Measurements from ENCODE around the gene CDKN2B.
A peak's percentile ranks its signal among the peaks of the same experiment; 100 is the strongest.

CDKN2B gene

DNA sequence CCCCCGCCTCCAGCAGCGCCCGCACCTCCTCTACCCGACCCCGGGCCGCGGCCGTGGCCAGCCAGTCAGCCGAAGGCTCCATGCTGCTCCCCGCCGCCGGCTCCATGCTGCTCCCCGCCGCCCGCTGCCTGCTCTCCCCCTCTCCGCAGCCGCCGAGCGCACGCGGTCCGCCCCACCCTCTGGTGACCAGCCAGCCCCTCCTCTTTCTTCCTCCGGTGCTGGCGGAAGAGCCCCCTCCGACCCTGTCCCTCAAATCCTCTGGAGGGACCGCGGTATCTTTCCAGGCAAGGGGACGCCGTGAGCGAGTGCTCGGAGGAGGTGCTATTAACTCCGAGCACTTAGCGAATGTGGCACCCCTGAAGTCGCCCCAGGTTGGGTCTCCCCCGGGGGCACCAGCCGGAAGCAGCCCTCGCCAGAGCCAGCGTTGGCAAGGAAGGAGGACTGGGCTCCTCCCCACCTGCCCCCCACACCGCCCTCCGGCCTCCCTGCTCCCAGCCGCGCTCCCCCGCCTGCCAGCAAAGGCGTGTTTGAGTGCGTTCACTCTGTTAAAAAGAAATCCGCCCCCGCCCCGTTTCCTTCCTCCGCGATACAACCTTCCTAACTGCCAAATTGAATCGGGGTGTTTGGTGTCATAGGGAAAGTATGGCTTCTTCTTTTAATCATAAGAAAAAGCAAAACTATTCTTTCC lies 34.2 kb downstream of the CDKN2B start:
- peak; percentile 76 for TF ChIP-seq TAF1 (IDR thresholded peaks at IDR 0.05; ENCODE audit: low read depth)
- TF ChIP-seq, protein P1, sequence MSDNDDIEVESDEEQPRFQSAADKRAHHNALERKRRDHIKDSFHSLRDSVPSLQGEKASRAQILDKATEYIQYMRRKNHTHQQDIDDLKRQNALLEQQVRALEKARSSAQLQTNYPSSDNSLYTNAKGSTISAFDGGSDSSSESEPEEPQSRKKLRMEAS (IDR thresholded peaks at IDR 0.05), result peak; percentile 93
- TF ChIP-seq EGR1 (IDR thresholded peaks at IDR 0.05), result peak; percentile 79
- peak; percentile 69; the same call in 1 of the 2 replicates for TF ChIP-seq YY1 (IDR thresholded peaks at IDR 0.05; ENCODE audit: low read depth)
- TF ChIP-seq, protein P2, sequence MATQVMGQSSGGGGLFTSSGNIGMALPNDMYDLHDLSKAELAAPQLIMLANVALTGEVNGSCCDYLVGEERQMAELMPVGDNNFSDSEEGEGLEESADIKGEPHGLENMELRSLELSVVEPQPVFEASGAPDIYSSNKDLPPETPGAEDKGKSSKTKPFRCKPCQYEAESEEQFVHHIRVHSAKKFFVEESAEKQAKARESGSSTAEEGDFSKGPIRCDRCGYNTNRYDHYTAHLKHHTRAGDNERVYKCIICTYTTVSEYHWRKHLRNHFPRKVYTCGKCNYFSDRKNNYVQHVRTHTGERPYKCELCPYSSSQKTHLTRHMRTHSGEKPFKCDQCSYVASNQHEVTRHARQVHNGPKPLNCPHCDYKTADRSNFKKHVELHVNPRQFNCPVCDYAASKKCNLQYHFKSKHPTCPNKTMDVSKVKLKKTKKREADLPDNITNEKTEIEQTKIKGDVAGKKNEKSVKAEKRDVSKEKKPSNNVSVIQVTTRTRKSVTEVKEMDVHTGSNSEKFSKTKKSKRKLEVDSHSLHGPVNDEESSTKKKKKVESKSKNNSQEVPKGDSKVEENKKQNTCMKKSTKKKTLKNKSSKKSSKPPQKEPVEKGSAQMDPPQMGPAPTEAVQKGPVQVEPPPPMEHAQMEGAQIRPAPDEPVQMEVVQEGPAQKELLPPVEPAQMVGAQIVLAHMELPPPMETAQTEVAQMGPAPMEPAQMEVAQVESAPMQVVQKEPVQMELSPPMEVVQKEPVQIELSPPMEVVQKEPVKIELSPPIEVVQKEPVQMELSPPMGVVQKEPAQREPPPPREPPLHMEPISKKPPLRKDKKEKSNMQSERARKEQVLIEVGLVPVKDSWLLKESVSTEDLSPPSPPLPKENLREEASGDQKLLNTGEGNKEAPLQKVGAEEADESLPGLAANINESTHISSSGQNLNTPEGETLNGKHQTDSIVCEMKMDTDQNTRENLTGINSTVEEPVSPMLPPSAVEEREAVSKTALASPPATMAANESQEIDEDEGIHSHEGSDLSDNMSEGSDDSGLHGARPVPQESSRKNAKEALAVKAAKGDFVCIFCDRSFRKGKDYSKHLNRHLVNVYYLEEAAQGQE (IDR thresholded peaks at IDR 0.05; ENCODE audit: low read depth), result no peak
- TF ChIP-seq EP300 (IDR thresholded peaks at IDR 0.05; ENCODE audit: borderline replicate concordance), result peak; percentile 20; the same call in 1 of the 2 replicates
- no peak for TF ChIP-seq CEBPB (IDR thresholded peaks at IDR 0.05)
- no peak for TF ChIP-seq CREB1 (IDR thresholded peaks at IDR 0.05; ENCODE audit: low read depth)
- no peak for TF ChIP-seq TEAD4 (IDR thresholded peaks at IDR 0.05)
- TF ChIP-seq NFIC (IDR thresholded peaks at IDR 0.05), result peak; percentile 80
- TF ChIP-seq RAD21 (IDR thresholded peaks at IDR 0.05; ENCODE audit: low read depth), result no peak
- peak; percentile 92 for TF ChIP-seq ZBTB7A (IDR thresholded peaks at IDR 0.05; ENCODE audit: low read depth)
- TF ChIP-seq, protein P3, sequence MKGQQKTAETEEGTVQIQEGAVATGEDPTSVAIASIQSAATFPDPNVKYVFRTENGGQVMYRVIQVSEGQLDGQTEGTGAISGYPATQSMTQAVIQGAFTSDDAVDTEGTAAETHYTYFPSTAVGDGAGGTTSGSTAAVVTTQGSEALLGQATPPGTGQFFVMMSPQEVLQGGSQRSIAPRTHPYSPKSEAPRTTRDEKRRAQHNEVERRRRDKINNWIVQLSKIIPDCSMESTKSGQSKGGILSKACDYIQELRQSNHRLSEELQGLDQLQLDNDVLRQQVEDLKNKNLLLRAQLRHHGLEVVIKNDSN (IDR thresholded peaks at IDR 0.05), result 0 out of 2 replicates have a peak, but pooled peaks have one; percentile 37
- peak; percentile 66 for TF ChIP-seq TCF12 (IDR thresholded peaks at IDR 0.05; ENCODE audit: low read depth)

DNA sequence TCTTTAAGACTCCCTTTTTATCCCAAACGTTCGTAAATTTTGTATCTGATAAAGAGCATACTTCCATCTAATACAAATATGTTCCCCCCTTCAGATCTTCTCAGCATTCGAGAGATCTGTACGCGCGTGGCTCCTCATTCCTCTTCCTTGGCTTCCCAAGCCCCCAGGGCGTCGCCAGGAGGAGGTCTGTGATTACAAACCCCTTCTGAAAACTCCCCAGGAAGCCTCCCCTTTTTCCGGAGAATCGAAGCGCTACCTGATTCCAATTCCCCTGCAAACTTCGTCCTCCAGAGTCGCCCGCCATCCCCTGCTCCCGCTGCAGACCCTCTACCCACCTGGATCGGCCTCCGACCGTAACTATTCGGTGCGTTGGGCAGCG lies 34.8 kb downstream of the CDKN2B start:
- TF ChIP-seq ZBTB7A (IDR thresholded peaks at IDR 0.05; ENCODE audit: low read depth) (no peak), NFIC (IDR thresholded peaks at IDR 0.05) (no peak), RAD21 (IDR thresholded peaks at IDR 0.05; ENCODE audit: low read depth) (no peak), EGR1 (IDR thresholded peaks at IDR 0.05) (no peak), YY1 (IDR thresholded peaks at IDR 0.05; ENCODE audit: low read depth) (no peak), CEBPB (IDR thresholded peaks at IDR 0.05) (no peak), CREB1 (IDR thresholded peaks at IDR 0.05; ENCODE audit: low read depth) (no peak), FOXM1 (IDR thresholded peaks at IDR 0.05; ENCODE audit: borderline replicate concordance, low read depth) (no peak), TAF1 (IDR thresholded peaks at IDR 0.05; ENCODE audit: low read depth) (no peak), TCF12 (IDR thresholded peaks at IDR 0.05; ENCODE audit: low read depth) (no peak)
- TF ChIP-seq, protein P1 (IDR thresholded peaks at IDR 0.05), result no peak

DNA sequence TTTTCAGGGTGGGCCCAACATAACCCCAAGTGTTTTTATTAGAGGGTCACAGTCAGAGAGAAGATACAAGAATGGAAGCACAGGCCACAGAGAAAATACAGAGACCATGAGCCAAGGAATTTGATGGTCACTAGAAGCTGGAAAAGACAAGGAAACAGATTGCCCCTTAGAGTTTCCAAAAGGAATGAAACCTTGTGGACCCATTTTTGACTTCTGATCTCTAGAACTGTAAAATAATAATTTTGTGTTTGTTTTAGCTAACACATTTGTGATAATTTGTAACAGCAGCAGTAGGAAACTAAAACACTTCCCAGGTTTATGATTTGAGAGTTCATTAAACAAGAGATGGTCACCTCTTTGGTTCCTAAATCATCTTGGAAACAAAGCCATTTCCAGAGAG lies 36.7 kb downstream of the CDKN2B start:
- TF ChIP-seq CEBPB (IDR thresholded peaks at IDR 0.05), result no peak
- no peak for TF ChIP-seq TCF12 (IDR thresholded peaks at IDR 0.05; ENCODE audit: low read depth)

DNA sequence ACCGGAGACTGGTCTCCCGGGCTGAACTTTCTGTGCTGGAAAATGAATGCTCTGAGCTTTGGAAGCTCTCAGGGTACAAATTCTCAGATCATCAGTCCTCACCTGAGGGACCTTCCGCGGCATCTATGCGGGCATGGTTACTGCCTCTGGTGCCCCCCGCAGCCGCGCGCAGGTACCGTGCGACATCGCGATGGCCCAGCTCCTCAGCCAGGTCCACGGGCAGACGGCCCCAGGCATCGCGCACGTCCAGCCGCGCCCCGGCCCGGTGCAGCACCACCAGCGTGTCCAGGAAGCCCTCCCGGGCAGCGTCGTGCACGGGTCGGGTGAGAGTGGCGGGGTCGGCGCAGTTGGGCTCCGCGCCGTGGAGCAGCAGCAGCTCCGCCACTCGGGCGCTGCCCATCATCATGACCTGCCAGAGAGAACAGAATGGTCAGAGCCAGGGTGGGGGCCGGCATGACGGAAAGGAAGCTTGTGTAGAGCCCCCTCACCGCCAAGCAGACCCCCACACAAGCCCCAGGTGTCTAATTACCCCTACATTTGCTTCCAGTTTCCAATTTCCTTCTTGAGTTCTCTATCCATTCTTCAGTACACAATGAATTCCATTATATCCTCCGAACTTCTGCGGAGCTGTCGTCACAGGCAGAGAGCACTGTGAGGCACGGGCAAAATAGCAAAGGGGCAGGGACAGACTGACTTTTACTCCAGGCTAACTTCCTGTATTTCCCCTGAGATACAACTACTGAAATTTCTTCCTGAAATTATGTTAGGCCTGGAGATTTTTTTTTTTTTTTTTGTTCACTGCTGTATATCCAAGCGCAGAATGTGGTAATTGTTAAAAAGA lies 38.1 kb downstream of the CDKN2B start:
- TF ChIP-seq RAD21 (IDR thresholded peaks at IDR 0.05; ENCODE audit: low read depth) (no peak), NFIC (IDR thresholded peaks at IDR 0.05) (no peak), CREB1 (IDR thresholded peaks at IDR 0.05; ENCODE audit: low read depth) (no peak), TCF12 (IDR thresholded peaks at IDR 0.05; ENCODE audit: low read depth) (no peak), YY1 (IDR thresholded peaks at IDR 0.05; ENCODE audit: low read depth) (no peak), CEBPB (IDR thresholded peaks at IDR 0.05) (no peak), FOXM1 (IDR thresholded peaks at IDR 0.05; ENCODE audit: borderline replicate concordance, low read depth) (no peak), TAF1 (IDR thresholded peaks at IDR 0.05; ENCODE audit: low read depth) (no peak), EGR1 (IDR thresholded peaks at IDR 0.05) (no peak), TEAD4 (IDR thresholded peaks at IDR 0.05) (no peak)
- TF ChIP-seq, protein P1 (IDR thresholded peaks at IDR 0.05), result no peak
- TF ChIP-seq, protein P3 (IDR thresholded peaks at IDR 0.05), result no peak
- TF ChIP-seq, protein P2 (IDR thresholded peaks at IDR 0.05; ENCODE audit: low read depth), result no peak
